ENCODE results near the gene CUL4B.

The CUL4B gene

DNA sequence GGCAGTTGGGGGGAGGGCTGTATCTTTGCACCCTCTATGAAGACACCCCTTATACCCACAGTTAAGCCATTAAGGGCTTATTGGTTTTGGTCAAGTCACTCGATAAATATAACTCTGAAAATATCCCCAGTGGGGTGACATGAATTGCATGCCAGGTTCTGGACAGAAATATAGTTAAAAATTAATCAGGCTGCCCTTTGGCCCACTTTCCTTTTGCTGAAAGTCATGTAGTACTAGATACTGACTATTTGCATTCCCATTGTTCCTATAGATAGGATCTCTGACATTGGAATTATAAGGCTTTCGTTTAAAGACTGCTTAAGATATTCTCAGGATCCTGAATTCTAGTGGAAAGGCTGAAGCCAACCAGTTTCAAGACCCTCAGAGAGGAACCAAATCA, 48.1 kb downstream of the CUL4B start:
- no peak for TF ChIP-seq EZH2phosphoT487 (conservative IDR thresholded peaks at IDR 0.05; ENCODE audit: low read length)
- TF ChIP-seq CTCF (IDR thresholded peaks at IDR 0.05; ENCODE audit: insufficient read depth, low read length, poor library complexity, severe bottlenecking) = no peak
- H3K4me3 ChIP-seq (ENCODE audit: insufficient read depth, low read length, poor library complexity, severe bottlenecking) = no peak overlapping the region
- H3K79me2 ChIP-seq (ENCODE audit: insufficient read depth, low read length) = no peaks in the 10 kb centered on the region
- no peak overlapping the region for H2AFZ ChIP-seq (ENCODE audit: low read depth, low read length, severe bottlenecking)
- H3K36me3 ChIP-seq (ENCODE audit: low read length) = no peaks in the 10 kb centered on the region
- H3K27ac ChIP-seq (ENCODE audit: low read depth, low read length) = no peak overlapping the region
- no peaks in the 10 kb centered on the region for H3K27me3 ChIP-seq (ENCODE audit: low read length)
- H3K9me2 ChIP-seq (replicated peaks; ENCODE audit: insufficient read depth, low read length) = no peaks in the 10 kb centered on the region
- H3K4me2 ChIP-seq (ENCODE audit: low read depth, low read length, poor library complexity, severe bottlenecking) = no peak overlapping the region
- H3F3A ChIP-seq (ENCODE audit: insufficient read depth) = no peaks in the 10 kb centered on the region
- no peaks in the 10 kb centered on the region for H3K9me3 ChIP-seq (ENCODE audit: insufficient read depth, low read length)
- no peaks in the 10 kb centered on the region for H4K20me1 ChIP-seq (ENCODE audit: low read depth, low read length)
- H3K9ac ChIP-seq (ENCODE audit: low read length) = no peak overlapping the region

DNA sequence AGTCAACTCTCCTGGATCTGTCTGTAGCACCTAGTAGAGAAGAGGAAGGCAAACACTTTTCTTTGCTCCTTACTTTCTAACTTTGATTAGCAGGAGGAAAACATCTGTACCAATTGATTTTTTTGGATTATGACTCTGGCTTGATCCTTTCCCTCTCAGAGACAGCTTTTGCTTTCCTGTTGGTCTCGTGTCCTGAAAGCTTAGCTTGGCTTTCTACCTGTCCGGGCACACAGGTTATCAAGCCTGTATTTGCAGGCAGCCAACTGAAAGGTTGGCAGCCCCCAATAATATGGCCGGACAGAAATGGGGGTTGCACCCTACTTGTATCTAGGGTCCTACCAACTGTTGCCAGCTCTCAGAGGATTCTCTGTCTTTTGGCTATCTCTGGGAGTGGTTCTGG, 48.5 kb downstream of the CUL4B start:
- Histone ChIP-seq H4K20me1 (ENCODE audit: low read depth, low read length) (no peaks in the 10 kb centered on the region), H3K27ac (ENCODE audit: low read depth, low read length) (no peak overlapping the region), H3K79me2 (ENCODE audit: insufficient read depth, low read length) (no peaks in the 10 kb centered on the region), H3K9ac (ENCODE audit: low read length) (no peak overlapping the region), H3K27me3 (ENCODE audit: low read length) (no peaks in the 10 kb centered on the region), H3K36me3 (ENCODE audit: low read length) (no peaks in the 10 kb centered on the region), H3K9me3 (ENCODE audit: insufficient read depth, low read length) (no peaks in the 10 kb centered on the region), H3K4me3 (ENCODE audit: insufficient read depth, low read length, poor library complexity, severe bottlenecking) (no peak overlapping the region), H3F3A (ENCODE audit: insufficient read depth) (no peaks in the 10 kb centered on the region), H3K4me2 (ENCODE audit: low read depth, low read length, poor library complexity, severe bottlenecking) (no peak overlapping the region), H2AFZ (ENCODE audit: low read depth, low read length, severe bottlenecking) (no peak overlapping the region), H3K9me2 (replicated peaks; ENCODE audit: insufficient read depth, low read length) (no peaks in the 10 kb centered on the region)
- no peak for TF ChIP-seq EZH2phosphoT487 (conservative IDR thresholded peaks at IDR 0.05; ENCODE audit: low read length)
- no peak for TF ChIP-seq CTCF (IDR thresholded peaks at IDR 0.05; ENCODE audit: insufficient read depth, low read length, poor library complexity, severe bottlenecking)

DNA sequence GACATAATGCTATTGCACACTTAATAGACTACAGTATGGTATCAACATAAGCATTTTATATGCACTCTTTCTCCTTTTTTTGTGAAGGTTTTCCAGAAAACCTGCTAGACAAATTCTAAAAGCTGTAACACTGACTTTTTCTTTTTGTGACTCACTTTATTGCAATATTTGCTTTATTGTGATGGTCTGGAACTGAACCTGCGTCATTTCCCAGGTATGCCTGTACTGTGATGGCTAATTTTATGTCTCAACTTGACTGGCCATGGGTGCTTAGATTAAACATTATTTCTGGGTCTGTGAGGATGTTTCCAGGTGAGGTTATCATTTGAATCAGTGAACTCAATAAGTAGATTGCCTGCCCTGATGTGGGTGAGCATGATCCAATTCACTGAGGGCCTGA, 56.2 kb downstream of the CUL4B start:
- Histone ChIP-seq H3F3A (ENCODE audit: insufficient read depth) (no peaks in the 10 kb centered on the region), H2AFZ (ENCODE audit: low read depth, low read length, severe bottlenecking) (no peak overlapping the region), H3K79me2 (ENCODE audit: insufficient read depth, low read length) (no peaks in the 10 kb centered on the region), H3K9ac (ENCODE audit: low read length) (no peak overlapping the region), H3K27ac (ENCODE audit: low read depth, low read length) (no peak overlapping the region), H3K27me3 (ENCODE audit: low read length) (no peaks in the 10 kb centered on the region), H3K9me2 (replicated peaks; ENCODE audit: insufficient read depth, low read length) (no peaks in the 10 kb centered on the region), H3K36me3 (ENCODE audit: low read length) (no peaks in the 10 kb centered on the region), H4K20me1 (ENCODE audit: low read depth, low read length) (no peaks in the 10 kb centered on the region), H3K4me2 (ENCODE audit: low read depth, low read length, poor library complexity, severe bottlenecking) (no peak overlapping the region), H3K9me3 (ENCODE audit: insufficient read depth, low read length) (no peaks in the 10 kb centered on the region), H3K4me3 (ENCODE audit: insufficient read depth, low read length, poor library complexity, severe bottlenecking) (no peak overlapping the region)
- TF ChIP-seq CTCF (IDR thresholded peaks at IDR 0.05; ENCODE audit: insufficient read depth, low read length, poor library complexity, severe bottlenecking) (no peak), EZH2phosphoT487 (conservative IDR thresholded peaks at IDR 0.05; ENCODE audit: low read length) (no peak)
